Measurements from ENCODE around the gene NAT16.

DNA sequence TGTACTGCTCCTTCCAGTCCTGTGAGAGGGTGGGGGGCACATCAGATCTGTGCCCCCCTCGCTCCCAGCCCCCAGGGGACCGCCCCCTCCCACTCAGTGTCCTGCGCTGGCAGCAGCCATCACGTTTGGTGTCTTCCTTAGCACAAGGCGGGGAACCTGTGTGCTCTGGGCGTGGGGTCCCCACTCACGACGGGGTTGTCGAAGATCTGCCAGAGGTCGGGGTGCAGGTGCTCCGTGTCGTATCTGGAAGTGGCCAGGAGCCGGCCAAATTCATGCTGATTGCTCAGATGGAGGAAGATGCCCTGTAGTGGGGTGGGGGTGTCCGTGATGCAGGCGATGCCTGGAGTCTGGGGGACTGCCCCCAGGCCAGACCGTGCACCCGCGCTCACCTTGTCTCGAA lies 30.1 kb upstream of the NAT16 start:
- TF ChIP-seq, protein P1, sequence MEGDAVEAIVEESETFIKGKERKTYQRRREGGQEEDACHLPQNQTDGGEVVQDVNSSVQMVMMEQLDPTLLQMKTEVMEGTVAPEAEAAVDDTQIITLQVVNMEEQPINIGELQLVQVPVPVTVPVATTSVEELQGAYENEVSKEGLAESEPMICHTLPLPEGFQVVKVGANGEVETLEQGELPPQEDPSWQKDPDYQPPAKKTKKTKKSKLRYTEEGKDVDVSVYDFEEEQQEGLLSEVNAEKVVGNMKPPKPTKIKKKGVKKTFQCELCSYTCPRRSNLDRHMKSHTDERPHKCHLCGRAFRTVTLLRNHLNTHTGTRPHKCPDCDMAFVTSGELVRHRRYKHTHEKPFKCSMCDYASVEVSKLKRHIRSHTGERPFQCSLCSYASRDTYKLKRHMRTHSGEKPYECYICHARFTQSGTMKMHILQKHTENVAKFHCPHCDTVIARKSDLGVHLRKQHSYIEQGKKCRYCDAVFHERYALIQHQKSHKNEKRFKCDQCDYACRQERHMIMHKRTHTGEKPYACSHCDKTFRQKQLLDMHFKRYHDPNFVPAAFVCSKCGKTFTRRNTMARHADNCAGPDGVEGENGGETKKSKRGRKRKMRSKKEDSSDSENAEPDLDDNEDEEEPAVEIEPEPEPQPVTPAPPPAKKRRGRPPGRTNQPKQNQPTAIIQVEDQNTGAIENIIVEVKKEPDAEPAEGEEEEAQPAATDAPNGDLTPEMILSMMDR (conservative IDR thresholded peaks at IDR 0.05; ENCODE audit: low read depth, low read length), result no peak
- no peak for TF ChIP-seq RFX5 (IDR thresholded peaks at IDR 0.05; ENCODE audit: low read depth, low read length)
- no peak for TF ChIP-seq FOS (IDR thresholded peaks at IDR 0.05; ENCODE audit: low read depth, low read length)
- no peak for TF ChIP-seq POLR2A (IDR thresholded peaks at IDR 0.05; ENCODE audit: low read depth, low read length)
- no peak for TF ChIP-seq SMC3 (IDR thresholded peaks at IDR 0.05; ENCODE audit: low read depth, low read length)
- no peak for TF ChIP-seq BHLHE40 (IDR thresholded peaks at IDR 0.05; ENCODE audit: low read depth, low read length)
- no peak for TF ChIP-seq ELK1 (IDR thresholded peaks at IDR 0.05; ENCODE audit: borderline replicate concordance, low read depth, low read length)
- no peak for TF ChIP-seq RCOR1 (IDR thresholded peaks at IDR 0.05; ENCODE audit: insufficient replicate concordance, low read length)
- TF ChIP-seq, protein P2, sequence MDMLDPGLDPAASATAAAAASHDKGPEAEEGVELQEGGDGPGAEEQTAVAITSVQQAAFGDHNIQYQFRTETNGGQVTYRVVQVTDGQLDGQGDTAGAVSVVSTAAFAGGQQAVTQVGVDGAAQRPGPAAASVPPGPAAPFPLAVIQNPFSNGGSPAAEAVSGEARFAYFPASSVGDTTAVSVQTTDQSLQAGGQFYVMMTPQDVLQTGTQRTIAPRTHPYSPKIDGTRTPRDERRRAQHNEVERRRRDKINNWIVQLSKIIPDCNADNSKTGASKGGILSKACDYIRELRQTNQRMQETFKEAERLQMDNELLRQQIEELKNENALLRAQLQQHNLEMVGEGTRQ (IDR thresholded peaks at IDR 0.05; ENCODE audit: low read depth, low read length), result no peak
- no peak for TF ChIP-seq RAD21 (IDR thresholded peaks at IDR 0.05; ENCODE audit: low read length)
